ENCODE results near the gene BBS5. TPM values are rescaled to one million over a fixed set of nuclear protein-coding genes. Genes with fewer than 3 reads are reported as not detected.

The BBS5 gene
- total RNA-seq, 2 donors from 2014 or later, result 2.0 to 3.5 TPM

GRCh38 chr2:169476459-169476858 is 2.8 kb upstream of the BBS5 start:
- ATAC-seq (no peak), DNase-seq (ENCODE audit: low spot score in 2 of 2) (no peak)
- H3K36me3 Mint-ChIP-seq, result no peaks in the 10 kb centered on the region
- no peaks in the 10 kb centered on the region for H3K9me3 Mint-ChIP-seq
- no peak overlapping the region for H3K27ac Mint-ChIP-seq

GRCh38 chr2:169478339-169478738 is 955 bp upstream of the BBS5 start:
- H3K27ac Mint-ChIP-seq, result no peak overlapping the region
- no peak for ATAC-seq

GRCh38 chr2:169478745-169479256 is 493 bp upstream of the BBS5 start:
- Mint-ChIP-seq H3K27ac (peak overlapping the region in 1 of 2 donors; percentile 84), H3K9me3 (no peaks in the 10 kb centered on the region), H3K36me3 (no peaks in the 10 kb centered on the region)

More at GRCh38 chr2:169478339-169478738, 955 bp upstream of the BBS5 start:
- DNase-seq (ENCODE audit: low spot score in 2 of 2), result no peak
- no peaks in the 10 kb centered on the region for H3K9me3 Mint-ChIP-seq
- H3K36me3 Mint-ChIP-seq, result no peaks in the 10 kb centered on the region

GRCh38 chr2:169480079-169480465 is 778 bp downstream of the BBS5 start:
- H3K36me3 Mint-ChIP-seq, result no peaks in the 10 kb centered on the region
- H3K27ac Mint-ChIP-seq, result peak overlapping the region; percentile 84 to 87
- ATAC-seq, result no peak
- no peak for DNase-seq (ENCODE audit: low spot score in 2 of 2)
- H3K9me3 Mint-ChIP-seq, result no peaks in the 10 kb centered on the region

More at GRCh38 chr2:169478745-169479256, 493 bp upstream of the BBS5 start:
- DNase-seq (ENCODE audit: low spot score in 2 of 2), result no peak
- no peak for ATAC-seq

- no peak for DNase-seq (ENCODE audit: low spot score in 2 of 2)
- no peak overlapping the region for H3K27ac Mint-ChIP-seq
- H3K9me3 Mint-ChIP-seq, result no peaks in the 10 kb centered on the region
- no peak for ATAC-seq
- H3K36me3 Mint-ChIP-seq, result no peaks in the 10 kb centered on the region
Measured at GRCh38 chr2:169485650-169486138, 6.4 kb downstream of the BBS5 start.

- DNase-seq (ENCODE audit: low spot score in 2 of 2) (no peak), ATAC-seq (peak in 1 of 2 donors; percentile 75)
- Mint-ChIP-seq H3K36me3 (no peaks in the 10 kb centered on the region), H3K9me3 (no peaks in the 10 kb centered on the region), H3K27ac (no peak overlapping the region)
Measured at GRCh38 chr2:169486487-169486886, 7.2 kb downstream of the BBS5 start.

GRCh38 chr2:169490834-169491233 is 11.5 kb downstream of the BBS5 start:
- H3K27ac Mint-ChIP-seq, result no peak overlapping the region
- no peaks in the 10 kb centered on the region for H3K36me3 Mint-ChIP-seq
- DNase-seq (ENCODE audit: low spot score in 2 of 2) (no peak), ATAC-seq (no peak)
- no peaks in the 10 kb centered on the region for H3K9me3 Mint-ChIP-seq

- no peaks in the 10 kb centered on the region for H3K9me3 Mint-ChIP-seq
- ATAC-seq, result no peak
- H3K36me3 Mint-ChIP-seq, result no peaks in the 10 kb centered on the region
- DNase-seq (ENCODE audit: low spot score in 2 of 2), result no peak
- H3K27ac Mint-ChIP-seq, result peak overlapping the region in 1 of 2 donors; percentile 2
Measured at GRCh38 chr2:169491378-169491777, 12.1 kb downstream of the BBS5 start.

GRCh38 chr2:169493360-169493759 is 14.1 kb downstream of the BBS5 start:
- no peak overlapping the region for H3K27ac Mint-ChIP-seq
- no peaks in the 10 kb centered on the region for H3K9me3 Mint-ChIP-seq
- H3K36me3 Mint-ChIP-seq, result no peaks in the 10 kb centered on the region
- DNase-seq (ENCODE audit: low spot score in 2 of 2) (no peak), ATAC-seq (no peak)

- Mint-ChIP-seq H3K36me3 (no peaks in the 10 kb centered on the region), H3K27ac (no peak overlapping the region), H3K9me3 (no peaks in the 10 kb centered on the region)
- ATAC-seq (no peak), DNase-seq (ENCODE audit: low spot score in 2 of 2) (no peak)
Measured at GRCh38 chr2:169495310-169495928, 16.1 kb downstream of the BBS5 start.

- Mint-ChIP-seq H3K9me3 (no peaks in the 10 kb centered on the region), H3K36me3 (no peaks in the 10 kb centered on the region), H3K27ac (no peak overlapping the region)
- ATAC-seq, result no peak
- no peak for DNase-seq (ENCODE audit: low spot score in 2 of 2)
Measured at GRCh38 chr2:169504651-169505050, 25.4 kb downstream of the BBS5 start.

- ATAC-seq (peak in 1 of 2 donors; percentile 70), DNase-seq (ENCODE audit: low spot score in 2 of 2) (no peak)
- Mint-ChIP-seq H3K36me3 (no peaks in the 10 kb centered on the region), H3K9me3 (no peaks in the 10 kb centered on the region), H3K27ac (no peak overlapping the region)
Measured at GRCh38 chr2:169507698-169508097, 28.4 kb downstream of the BBS5 start.

- no peak for DNase-seq (ENCODE audit: low spot score in 2 of 2)
- H3K9me3 Mint-ChIP-seq, result no peaks in the 10 kb centered on the region
- H3K27ac Mint-ChIP-seq, result no peak within 1 kb of the TSS
- no peak for ATAC-seq
- no peaks in the 10 kb centered on the region for H3K36me3 Mint-ChIP-seq
Measured at GRCh38 chr2:169509298-169509885, 30.1 kb downstream of the BBS5 start, which contains the start of gene KLHL41. Gene KLHL41 (plus strand): TSS chr2:169509702. CDS start chr2:169509779, 77 bp downstream.

GRCh38 chr2:169509955-169510354 is 30.7 kb downstream of the BBS5 start:
- Mint-ChIP-seq H3K36me3 (no peaks in the 10 kb centered on the region), H3K9me3 (no peaks in the 10 kb centered on the region), H3K27ac (no peak overlapping the region)
- DNase-seq (ENCODE audit: low spot score in 2 of 2), result no peak
- ATAC-seq, result no peak

- H3K27ac Mint-ChIP-seq, result no peak overlapping the region
- H3K36me3 Mint-ChIP-seq, result no peaks in the 10 kb centered on the region
- DNase-seq (ENCODE audit: low spot score in 2 of 2) (no peak), ATAC-seq (no peak)
- H3K9me3 Mint-ChIP-seq, result no peaks in the 10 kb centered on the region
Measured at GRCh38 chr2:169510496-169510895, 31.2 kb downstream of the BBS5 start.

GRCh38 chr2:169511818-169512217 is 32.5 kb downstream of the BBS5 start:
- no peaks in the 10 kb centered on the region for H3K36me3 Mint-ChIP-seq
- DNase-seq (ENCODE audit: low spot score in 2 of 2) (no peak), ATAC-seq (no peak)
- no peak overlapping the region for H3K27ac Mint-ChIP-seq
- no peaks in the 10 kb centered on the region for H3K9me3 Mint-ChIP-seq

GRCh38 chr2:169512525-169512924 is 33.2 kb downstream of the BBS5 start:
- H3K27ac Mint-ChIP-seq, result no peak overlapping the region
- ATAC-seq (no peak), DNase-seq (ENCODE audit: low spot score in 2 of 2) (no peak)
- no peaks in the 10 kb centered on the region for H3K9me3 Mint-ChIP-seq
- no peaks in the 10 kb centered on the region for H3K36me3 Mint-ChIP-seq

- Mint-ChIP-seq H3K27ac (no peak overlapping the region), H3K9me3 (no peaks in the 10 kb centered on the region), H3K36me3 (no peaks in the 10 kb centered on the region)
- DNase-seq (ENCODE audit: low spot score in 2 of 2) (no peak), ATAC-seq (no peak)
Measured at GRCh38 chr2:169513094-169513493, 33.8 kb downstream of the BBS5 start.

All from activated naive CD4-positive, alpha-beta T cell treated with anti-CD3 and anti-CD28 coated beads, Interleukin-2, amount 50 U/mL, for 72 hours (primary cell).